Activated effector memory CD4-positive, alpha-beta T cell treated with Interleukin-2 at 50 U/mL for 16 hours (primary cell): ENCODE data around the gene OLIG2.

Experiments
- DNase-seq: peaks from one replicate; pipeline ENCODE4 v3.0.0-alpha.2; 2020

Gene OLIG2

GRCh38 chr21:33025489-33026442 lies at the start of gene OLIG2:
Gene OLIG2, plus strand, starts transcription at chr21:33025935. Its CDS starts 928 bp downstream, at chr21:33026863.
- DNase-seq: no peak

- no peak for DNase-seq
Measured at GRCh38 chr21:32976791-32977190, 48.9 kb upstream of the OLIG2 start.

- no peak for DNase-seq
Measured at GRCh38 chr21:32977216-32977615, 48.5 kb upstream of the OLIG2 start.

GRCh38 chr21:32978331-32979270 lies 47.1 kb upstream of the OLIG2 start:
- DNase-seq: no peak

GRCh38 chr21:32979598-32980268 lies 46.0 kb upstream of the OLIG2 start:
- no peak for DNase-seq

- DNase-seq: no peak
Measured at GRCh38 chr21:32981096-32981495, 44.6 kb upstream of the OLIG2 start.

- DNase-seq: no peak
Measured at GRCh38 chr21:32990666-32991065, 35.1 kb upstream of the OLIG2 start.

GRCh38 chr21:32991361-32991760 lies 34.4 kb upstream of the OLIG2 start:
- DNase-seq: no peak

GRCh38 chr21:32993894-32994293 lies 31.8 kb upstream of the OLIG2 start:
- DNase-seq: no peak

GRCh38 chr21:32994305-32994704 lies 31.4 kb upstream of the OLIG2 start:
- DNase-seq: no peak

GRCh38 chr21:33007747-33008146 lies 18.0 kb upstream of the OLIG2 start:
- DNase-seq: no peak

- no peak for DNase-seq
Measured at GRCh38 chr21:33008333-33009051, 17.2 kb upstream of the OLIG2 start.

- no peak for DNase-seq
Measured at GRCh38 chr21:33010931-33011330, 14.8 kb upstream of the OLIG2 start.

- no peak for DNase-seq
Measured at GRCh38 chr21:33011462-33011861, 14.3 kb upstream of the OLIG2 start.

GRCh38 chr21:33013626-33014025 lies 12.1 kb upstream of the OLIG2 start:
- no peak for DNase-seq

GRCh38 chr21:33014331-33014730 lies 11.4 kb upstream of the OLIG2 start:
- no peak for DNase-seq

- DNase-seq: no peak
Measured at GRCh38 chr21:33015096-33015495, 10.6 kb upstream of the OLIG2 start.

GRCh38 chr21:33015756-33016155 lies 10.0 kb upstream of the OLIG2 start:
- DNase-seq: no peak

GRCh38 chr21:33018707-33019465 lies 6.8 kb upstream of the OLIG2 start:
- DNase-seq: no peak

GRCh38 chr21:33019516-33019884 lies 6.2 kb upstream of the OLIG2 start:
- no peak for DNase-seq

GRCh38 chr21:33019885-33020557 lies 5.7 kb upstream of the OLIG2 start:
- no peak for DNase-seq
